ENCODE data around the gene FARP2. TPM values are rescaled to one million over a fixed set of nuclear protein-coding genes. Genes with fewer than 3 reads are reported as not detected.
"Not testable (repeated sequence)": the region's sequence is repeated elsewhere in the genome, so short reads cannot be mapped to it uniquely, and the experiment has no call there.

FARP2 gene
- polyA plus RNA-seq, 1 donor from 2014 or later, result 21.9 TPM

DNA sequence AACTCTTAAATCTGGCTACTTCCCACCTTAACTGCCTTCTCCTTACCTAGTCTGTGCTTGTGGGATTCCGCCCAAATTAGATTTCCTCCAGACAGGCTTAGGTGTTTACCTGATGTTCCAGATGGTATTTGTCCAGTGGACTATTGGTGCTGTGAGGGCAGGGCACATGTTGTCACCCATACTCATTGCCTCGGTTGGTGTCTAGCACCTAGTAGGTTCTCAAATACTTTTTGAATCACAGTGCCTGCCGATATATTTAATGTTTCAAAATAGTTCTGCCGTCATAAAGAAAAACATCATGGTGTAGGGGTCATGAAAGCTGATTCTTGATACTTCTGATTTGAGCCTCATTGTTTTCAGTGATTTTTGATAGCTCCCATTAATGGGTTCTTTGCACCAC, 39.3 kb upstream of the FARP2 start:
- Mint-ChIP-seq H3K27ac (peak overlapping the region; percentile 100), H3K36me3 (peaks cover 8% of the 10 kb centered on the region), H3K4me3 (peak overlapping the region; percentile 97 to 100 (median 99)), H3K9me3 (no peaks in the 10 kb centered on the region), H3K27me3 (peaks cover 1% of the 10 kb centered on the region), H3K4me1 (peaks cover 44 to 60% (median 50%) of the 10 kb centered on the region in 3 donors)

- Mint-ChIP-seq H3K36me3 (peaks cover 9% of the 10 kb centered on the region), H3K9me3 (no peaks in the 10 kb centered on the region), H3K4me3 (peak overlapping the region; percentile 97 to 100 (median 99)), H3K27ac (peak overlapping the region; percentile 100), H3K4me1 (peaks cover 44 to 59% (median 50%) of the 10 kb centered on the region in 3 donors), H3K27me3 (peaks cover 1% of the 10 kb centered on the region)
Measured at GRCh38 chr2:241317391-241317790, 38.7 kb upstream of the FARP2 start.

GRCh38 chr2:241318830-241319229, 37.3 kb upstream of the FARP2 start:
- H3K27me3 Mint-ChIP-seq, H3K36me3 Mint-ChIP-seq, H3K27ac Mint-ChIP-seq, H3K9me3 Mint-ChIP-seq: not testable (repeated sequence)
- peak overlapping the region in 2 of 4 donors; percentile 41 to 97 for H3K4me3 Mint-ChIP-seq
- H3K4me1 Mint-ChIP-seq, result peaks cover 50 to 57% (median 54%) of the 10 kb centered on the region in 3 donors

DNA sequence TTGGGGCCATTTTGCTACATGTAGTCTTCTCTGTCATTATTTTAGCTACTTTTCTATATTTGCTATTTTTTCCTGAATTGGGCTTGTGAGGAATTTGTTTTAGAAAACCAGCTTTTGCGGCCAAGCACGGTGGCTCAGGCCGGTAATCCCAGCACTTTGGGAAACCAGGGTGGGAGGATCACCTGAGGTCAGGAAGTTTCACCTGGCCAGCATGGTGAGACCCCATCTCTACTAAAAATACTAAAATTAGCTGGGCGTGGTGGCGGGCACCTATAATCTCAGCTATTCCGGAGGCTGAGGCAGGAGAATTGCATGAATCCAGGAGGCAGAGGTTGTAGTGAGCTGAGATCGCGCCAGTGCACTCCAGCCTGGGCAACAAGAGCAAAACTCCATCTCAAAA, 35.7 kb upstream of the FARP2 start:
- H3K4me1 Mint-ChIP-seq, result peaks cover 58 to 63% (median 63%) of the 10 kb centered on the region in 3 donors
- H3K27me3 Mint-ChIP-seq, result peaks cover 3% of the 10 kb centered on the region
- H3K4me3 Mint-ChIP-seq, result peak overlapping the region in 3 of 4 donors; percentile 4 to 69 (median 11)
- peak overlapping the region in 1 of 3 donors; percentile 61 for H3K27ac Mint-ChIP-seq
- H3K36me3 Mint-ChIP-seq, result peaks cover 9% of the 10 kb centered on the region
- H3K9me3 Mint-ChIP-seq, result no peaks in the 10 kb centered on the region

GRCh38 chr2:241321033-241321432, 35.1 kb upstream of the FARP2 start:
- peaks cover 1% of the 10 kb centered on the region for H3K27me3 Mint-ChIP-seq
- H3K4me3 Mint-ChIP-seq, result peak overlapping the region in 3 of 4 donors; percentile 2 to 69 (median 64)
- H3K27ac Mint-ChIP-seq, result peak overlapping the region in 2 of 3 donors; percentile 31 to 75
- no peaks in the 10 kb centered on the region for H3K9me3 Mint-ChIP-seq
- peaks cover 58 to 64% (median 63%) of the 10 kb centered on the region in 3 donors for H3K4me1 Mint-ChIP-seq
- peaks cover 9% of the 10 kb centered on the region for H3K36me3 Mint-ChIP-seq

DNA sequence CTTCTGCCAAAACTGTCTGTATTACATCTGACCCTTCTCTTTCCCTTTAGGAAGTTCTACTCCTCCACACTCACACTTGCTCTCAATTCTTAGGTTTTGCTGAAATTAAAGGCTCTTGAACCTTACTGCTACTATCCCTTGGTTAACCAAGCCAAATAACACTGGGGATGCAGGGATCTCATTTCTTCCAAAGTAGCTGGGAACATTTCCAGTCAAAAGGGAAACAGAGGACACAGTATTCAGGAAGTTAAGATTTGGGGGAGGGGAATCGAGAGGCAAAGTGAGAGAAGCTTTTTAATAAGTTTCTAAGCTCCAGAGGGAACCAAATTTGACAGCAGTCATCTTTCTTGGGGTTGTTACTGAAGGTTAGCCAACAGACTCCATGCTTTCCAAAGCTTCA, 34.2 kb upstream of the FARP2 start:
- Mint-ChIP-seq H3K27ac (peak overlapping the region; percentile 3 to 75 (median 31)), H3K4me3 (peak overlapping the region in 2 of 4 donors; percentile 58 to 64), H3K4me1 (peaks cover 52 to 63% (median 60%) of the 10 kb centered on the region in 3 donors)

DNA sequence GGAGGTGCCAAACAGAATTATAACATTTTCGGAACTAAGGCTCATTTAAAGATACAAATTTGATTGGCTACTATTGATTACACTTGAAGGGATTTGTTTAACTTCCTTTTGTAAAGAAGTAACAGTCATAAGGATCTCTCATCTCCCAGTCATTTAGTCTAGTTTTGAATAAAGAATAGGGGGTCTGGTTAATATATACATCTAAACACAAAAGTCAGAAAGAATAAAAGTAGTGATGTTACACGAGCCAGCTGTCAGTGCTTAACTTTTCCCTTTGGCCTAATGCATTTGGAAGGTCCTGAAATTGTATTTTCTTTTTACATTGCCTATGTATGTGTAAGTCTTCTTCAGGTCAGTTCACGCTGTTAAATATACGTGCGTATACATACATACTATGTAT, 32.3 kb upstream of the FARP2 start:
- Mint-ChIP-seq H3K9me3 (no peaks in the 10 kb centered on the region), H3K4me1 (peaks cover 41 to 53% (median 44%) of the 10 kb centered on the region in 3 donors), H3K4me3 (peak overlapping the region in 1 of 4 donors; percentile 5), H3K27me3 (peaks cover 1% of the 10 kb centered on the region), H3K27ac (peak overlapping the region in 1 of 3 donors; percentile 1), H3K36me3 (peaks cover 14% of the 10 kb centered on the region)

More for the DNA sequence above, 34.2 kb upstream of the FARP2 start:
- H3K36me3 Mint-ChIP-seq, result peaks cover 9% of the 10 kb centered on the region
- H3K27me3 Mint-ChIP-seq, result peaks cover 1% of the 10 kb centered on the region
- no peaks in the 10 kb centered on the region for H3K9me3 Mint-ChIP-seq

- Mint-ChIP-seq H3K27ac (peak overlapping the region in 2 of 3 donors; percentile 40 to 78), H3K4me3 (peak overlapping the region; percentile 4 to 83 (median 64)), H3K4me1 (peaks cover 36 to 51% (median 39%) of the 10 kb centered on the region in 3 donors), H3K27me3 (peaks cover 1% of the 10 kb centered on the region), H3K36me3 (peaks cover 12% of the 10 kb centered on the region), H3K9me3 (no peaks in the 10 kb centered on the region)
Measured at GRCh38 chr2:241324775-241325174, 31.3 kb upstream of the FARP2 start.

- Mint-ChIP-seq H3K27me3 (peaks cover 1% of the 10 kb centered on the region), H3K9me3 (no peaks in the 10 kb centered on the region), H3K4me3 (no peak overlapping the region), H3K36me3 (peaks cover 12% of the 10 kb centered on the region), H3K4me1 (peaks cover 34 to 46% (median 35%) of the 10 kb centered on the region in 3 donors), H3K27ac (peak overlapping the region in 1 of 3 donors; percentile 39)
Measured at GRCh38 chr2:241325257-241325656, 30.8 kb upstream of the FARP2 start.

DNA sequence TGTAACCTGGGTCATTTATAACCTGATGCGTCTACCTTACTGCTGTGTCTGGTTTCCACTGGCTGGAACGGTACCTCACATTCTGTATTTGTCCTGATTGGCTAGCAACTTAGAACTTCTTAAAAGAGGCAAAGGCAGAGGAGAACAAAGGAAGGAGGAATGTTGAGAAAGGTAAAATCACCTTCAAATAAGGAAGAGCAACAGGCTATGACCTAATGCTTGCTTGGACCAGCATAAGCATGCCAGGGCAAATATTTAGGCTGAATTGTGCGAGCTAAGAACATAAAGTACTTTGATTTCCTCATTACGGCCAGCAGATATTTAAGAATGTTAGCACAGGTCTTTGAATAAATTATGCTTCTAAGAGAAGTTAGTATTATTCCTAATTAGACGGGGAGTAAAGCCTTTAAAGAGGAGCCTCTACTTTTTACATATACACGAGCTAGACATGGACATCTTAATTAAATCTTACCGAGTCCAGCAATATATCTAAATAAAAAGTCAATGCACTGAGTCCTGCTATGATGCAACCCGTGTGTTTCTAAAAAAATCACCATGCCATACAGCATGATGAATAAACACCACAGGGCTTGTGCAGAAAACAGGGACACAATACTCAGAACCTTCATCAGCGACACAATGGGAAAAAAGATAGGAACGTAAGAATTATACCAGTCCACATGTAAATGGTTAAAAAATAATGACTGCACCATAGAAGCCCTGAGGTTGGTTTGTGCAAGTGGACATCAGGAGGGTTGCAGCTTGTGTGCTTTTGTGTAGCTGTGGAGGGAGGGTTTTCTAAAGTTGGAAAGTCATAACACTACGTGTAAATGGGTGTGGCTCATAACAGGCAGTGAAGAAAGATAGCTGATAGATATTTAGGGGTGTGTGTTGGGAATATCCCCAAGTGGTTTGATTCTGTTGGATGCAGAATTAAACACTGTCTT, 26.1 kb upstream of the FARP2 start:
- Mint-ChIP-seq H3K36me3 (peaks cover 10% of the 10 kb centered on the region), H3K27me3 (peaks cover 1% of the 10 kb centered on the region), H3K9me3 (no peaks in the 10 kb centered on the region), H3K27ac (peak overlapping the region in 1 of 3 donors; percentile 83), H3K4me3 (no peak overlapping the region), H3K4me1 (peaks cover 3 to 14% (median 6%) of the 10 kb centered on the region in 3 donors)

- no peak overlapping the region for H3K27ac Mint-ChIP-seq
- H3K9me3 Mint-ChIP-seq, result no peaks in the 10 kb centered on the region
- H3K4me1 Mint-ChIP-seq, result peaks cover 0 to 8% (median 3%) of the 10 kb centered on the region in 3 donors
- H3K36me3 Mint-ChIP-seq, result peaks cover 10% of the 10 kb centered on the region
- no peak overlapping the region for H3K4me3 Mint-ChIP-seq
- no peaks in the 10 kb centered on the region for H3K27me3 Mint-ChIP-seq
Measured at GRCh38 chr2:241330616-241330981, 25.5 kb upstream of the FARP2 start.

GRCh38 chr2:241334813-241335212, 21.3 kb upstream of the FARP2 start:
- Mint-ChIP-seq H3K27me3 (no peaks in the 10 kb centered on the region), H3K36me3 (peaks cover 7% of the 10 kb centered on the region), H3K4me3 (no peak overlapping the region), H3K9me3 (no peaks in the 10 kb centered on the region), H3K4me1 (peaks cover 7 to 13% (median 12%) of the 10 kb centered on the region in 3 donors), H3K27ac (peak overlapping the region in 2 of 3 donors; percentile 3 to 16)

DNA sequence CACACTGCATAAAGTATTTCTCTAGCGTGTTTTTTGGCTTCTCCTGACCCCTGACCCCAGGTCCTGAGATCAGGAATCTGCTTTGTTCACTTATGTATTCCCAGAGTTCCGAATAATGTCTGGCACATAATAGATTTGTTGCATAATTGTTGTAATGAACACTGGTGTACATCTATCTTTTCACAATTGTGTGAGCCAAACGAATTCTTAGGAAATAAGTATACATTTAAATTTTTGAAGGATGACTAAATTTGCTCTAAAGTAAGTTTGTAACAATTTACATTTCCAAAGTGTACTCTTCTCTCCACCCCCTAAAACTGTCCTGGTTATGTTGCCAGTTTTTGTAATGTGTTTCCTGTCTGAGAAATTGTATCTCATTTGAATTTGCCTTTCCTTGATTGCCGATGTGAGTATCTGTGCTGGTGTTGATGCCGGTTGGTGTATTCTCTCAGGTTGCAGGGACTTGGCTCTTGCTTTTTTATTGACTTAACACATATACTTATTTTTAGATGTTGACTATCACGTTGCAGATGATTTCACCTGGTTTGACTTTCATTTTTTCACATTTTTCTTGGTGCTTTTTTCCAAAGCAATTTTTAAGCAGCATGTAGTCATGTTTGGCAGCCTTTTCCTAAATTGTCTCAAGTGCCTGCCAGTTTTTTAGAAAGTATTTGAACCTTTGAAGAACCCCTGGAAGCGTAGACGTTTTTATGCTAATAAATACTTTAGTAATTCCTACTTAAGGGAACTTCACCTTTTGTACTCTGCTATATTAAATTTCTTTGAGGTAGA, 16.1 kb upstream of the FARP2 start:
- Mint-ChIP-seq H3K9me3 (peaks cover 0 to 1% (median 0%) of the 10 kb centered on the region in 3 donors), H3K27me3 (no peaks in the 10 kb centered on the region), H3K4me3 (no peak overlapping the region), H3K27ac (peak overlapping the region in 1 of 3 donors; percentile 16), H3K36me3 (peaks cover 5% of the 10 kb centered on the region), H3K4me1 (peaks cover 12 to 25% (median 18%) of the 10 kb centered on the region in 3 donors)

DNA sequence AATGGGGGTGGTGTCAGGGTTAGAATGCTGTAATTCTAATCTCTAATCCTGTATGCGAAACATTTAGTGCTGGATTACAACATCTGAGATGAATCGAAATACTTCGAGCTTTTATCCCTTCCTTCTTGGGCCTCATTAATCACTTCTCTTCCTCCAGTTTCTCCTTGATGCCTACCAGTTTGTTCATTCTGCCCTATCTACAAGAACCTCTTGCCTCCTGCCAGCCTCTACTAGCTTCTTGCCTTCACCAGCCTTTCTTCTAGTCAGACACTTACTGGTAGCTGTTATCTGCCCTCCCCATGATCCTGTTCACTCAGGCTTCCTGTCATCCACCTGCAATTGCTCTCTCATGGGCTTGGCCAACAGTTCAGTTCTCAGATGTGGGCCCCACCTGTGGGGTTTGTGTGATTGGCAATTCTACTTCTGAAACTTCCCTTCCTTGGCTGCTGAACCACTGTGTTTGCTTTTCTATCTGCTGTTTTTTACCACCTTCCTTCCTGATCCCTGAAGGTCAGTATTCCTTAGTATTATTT, 15.4 kb upstream of the FARP2 start:
- H3K27me3 Mint-ChIP-seq, result no peaks in the 10 kb centered on the region
- peak overlapping the region in 1 of 4 donors; percentile 76 for H3K4me3 Mint-ChIP-seq
- peaks cover 6% of the 10 kb centered on the region for H3K36me3 Mint-ChIP-seq
- H3K4me1 Mint-ChIP-seq, result peaks cover 11 to 24% (median 18%) of the 10 kb centered on the region in 3 donors
- peaks cover 0 to 1% (median 0%) of the 10 kb centered on the region in 3 donors for H3K9me3 Mint-ChIP-seq
- peak overlapping the region in 1 of 3 donors; percentile 16 for H3K27ac Mint-ChIP-seq

Measured in IgD-negative memory B cell (primary cell).